Tibial nerve (tissue), 4 donors: ENCODE results near the gene PRMT3. TPM values are rescaled to one million over a fixed set of nuclear protein-coding genes. Genes with fewer than 3 reads are reported as not detected.

Experiments used
- DNase-seq, 2 donors: peaks; one replicate each; pipeline ENCODE4 v3.0.0-alpha.2; 2019; ENCODE audit warnings: low spot score in 2 of 2
- H3K27ac ChIP-seq, 4 donors: fragments of 200-600 bp; sonication (generic) in 3 of 4; one replicate each; pipeline ENCODE4 v1.5.1; 2017 to 2019; ENCODE audit warnings: mild to moderate bottlenecking in 1 of 4
- H3K27me3 ChIP-seq, 2 donors: fragments of 200-600 bp; sonication (generic) in 1 of 2; one replicate each; pipeline versions ENCODE4 v1.5.1 to v1.6.0; 2017 to 2019
- H3K36me3 ChIP-seq, 3 donors: fragments of 200-600 bp; sonication (generic); one replicate each; pipeline ENCODE4 v1.5.1; 2018 to 2019
- H3K4me1 ChIP-seq, 4 donors: fragments of 200-600 bp; sonication (generic) in 3 of 4; one replicate each; pipeline ENCODE4 v1.5.1; 2017 to 2019
- H3K4me3 ChIP-seq, 4 donors: fragments of 200-600 bp; sonication (generic) in 3 of 4; one replicate each; pipeline ENCODE4 v1.5.1; 2017 to 2019; ENCODE audit warnings: mild to moderate bottlenecking in 1 of 4, moderate library complexity in 1 of 4
- H3K9me3 ChIP-seq, 4 donors: fragments of 200-600 bp; sonication (generic) in 3 of 4; one replicate each; pipeline ENCODE4 v1.5.1; 2017 to 2019
- CTCF ChIP-seq, 5 experiments: fragments of 200-600 bp in 3 of 5; fragments of 450-650 bp in 2 of 5; sonication (generic) in 3 of 5; IDR thresholded peaks; one replicate each; pipeline ENCODE4 v1.5.1; 2016 to 2019; ENCODE audit warnings: antibody characterized with exemption in 5 of 5, mild to moderate bottlenecking in 3 of 5, moderate library complexity in 2 of 5
- EP300 ChIP-seq, 2 donors: sonication (generic); formaldehyde crosslinking; IDR thresholded peaks; one replicate each; pipeline ENCODE4 v1.6.1; 2017; ENCODE audit warnings: antibody characterized with exemption in 2 of 2, mild to moderate bottlenecking in 1 of 2
- POLR2A ChIP-seq, 2 donors: fragments of 450-650 bp; IDR thresholded peaks; one replicate each; pipeline ENCODE4 v1.6.1; 2017; ENCODE audit warnings: antibody characterized with exemption in 2 of 2, mild to moderate bottlenecking in 2 of 2, moderate library complexity in 2 of 2
- WGBS, 2 donors: methylation state at CpG; one replicate each; pipeline ENCODE4 v1.1.5; 2018; 5-methylcytosine and 5-hydroxymethylcytosine counted together
- total RNA-seq, 4 donors: library from RNA; depleted of rRNA; stranded (reverse); fragments of >200 nt; gene quantifications; one replicate each; pipeline ENCODE4 v1.1.0, GENCODE V29; 2016

PRMT3 gene
- total RNA-seq, 4 donors from 2014 or later: 17.8 to 29.4 (median 22.1) TPM

- H3K4me3 ChIP-seq: no peak overlapping the region
- no peak for TF ChIP-seq POLR2A (IDR thresholded peaks at IDR 0.05)
- no peak for TF ChIP-seq CTCF (IDR thresholded peaks at IDR 0.05)
- TF ChIP-seq EP300 (IDR thresholded peaks at IDR 0.05): no peak
- no peak overlapping the region for H3K27ac ChIP-seq
- H3K4me1 ChIP-seq: no peaks in the 10 kb centered on the region
- no peaks in the 10 kb centered on the region for H3K9me3 ChIP-seq
- DNase-seq: no peak
- no peaks in the 10 kb centered on the region for H3K27me3 ChIP-seq
- no peaks in the 10 kb centered on the region for H3K36me3 ChIP-seq
- 96 to 97% methylated on average over 1 of the region's 1 CpG for WGBS, 2 donors
These were observed 57.0 kb downstream of the PRMT3 start for GRCh38 chr11:20444535-20444934.

- no peak overlapping the region for H3K27ac ChIP-seq
- no peaks in the 10 kb centered on the region for H3K4me1 ChIP-seq
- 94 to 97% methylated on average over 4 of the region's 4 CpGs for WGBS, 2 donors
- DNase-seq: no peak
- H3K9me3 ChIP-seq: no peaks in the 10 kb centered on the region
- H3K27me3 ChIP-seq: no peaks in the 10 kb centered on the region
- H3K36me3 ChIP-seq: peaks cover 0 to 12% (median 0%) of the 10 kb centered on the region in 3 donors
- no peak overlapping the region for H3K4me3 ChIP-seq
- no peak for TF ChIP-seq POLR2A (IDR thresholded peaks at IDR 0.05)
- TF ChIP-seq CTCF (IDR thresholded peaks at IDR 0.05): no peak
- TF ChIP-seq EP300 (IDR thresholded peaks at IDR 0.05): no peak
These were observed 61.3 kb downstream of the PRMT3 start for GRCh38 chr11:20448834-20449233.

GRCh38 chr11:20450829-20451228, 63.3 kb downstream of the PRMT3 start:
- Histone ChIP-seq H3K9me3 (no peaks in the 10 kb centered on the region), H3K4me1 (no peaks in the 10 kb centered on the region), H3K36me3 (peaks cover 0 to 12% (median 0%) of the 10 kb centered on the region in 3 donors), H3K27me3 (no peaks in the 10 kb centered on the region), H3K27ac (no peak overlapping the region), H3K4me3 (no peak overlapping the region)
- no peak for DNase-seq
- 84 to 88% methylated on average over 2 of the region's 2 CpGs for WGBS, 2 donors
- no peak for TF ChIP-seq POLR2A (IDR thresholded peaks at IDR 0.05)
- no peak for TF ChIP-seq CTCF (IDR thresholded peaks at IDR 0.05)
- TF ChIP-seq EP300 (IDR thresholded peaks at IDR 0.05): no peak

GRCh38 chr11:20451568-20451967, 64.1 kb downstream of the PRMT3 start:
- no peaks in the 10 kb centered on the region for H3K9me3 ChIP-seq
- H3K4me1 ChIP-seq: no peaks in the 10 kb centered on the region
- peaks cover 0 to 12% (median 0%) of the 10 kb centered on the region in 3 donors for H3K36me3 ChIP-seq
- no peak for TF ChIP-seq EP300 (IDR thresholded peaks at IDR 0.05)
- no peak for TF ChIP-seq POLR2A (IDR thresholded peaks at IDR 0.05)
- no peak for TF ChIP-seq CTCF (IDR thresholded peaks at IDR 0.05)
- no peak overlapping the region for H3K27ac ChIP-seq
- DNase-seq: no peak
- no peaks in the 10 kb centered on the region for H3K27me3 ChIP-seq
- no peak overlapping the region for H3K4me3 ChIP-seq
- WGBS, 2 donors: 66 to 70% methylated on average over 2 of the region's 2 CpGs

- Histone ChIP-seq H3K9me3 (no peaks in the 10 kb centered on the region), H3K36me3 (peaks cover 0 to 22% (median 0%) of the 10 kb centered on the region in 3 donors), H3K27ac (no peak overlapping the region), H3K4me3 (no peak overlapping the region), H3K4me1 (no peaks in the 10 kb centered on the region), H3K27me3 (no peaks in the 10 kb centered on the region)
- TF ChIP-seq POLR2A (IDR thresholded peaks at IDR 0.05) (no peak), CTCF (IDR thresholded peaks at IDR 0.05) (no peak), EP300 (IDR thresholded peaks at IDR 0.05) (no peak)
- 82 to 83% methylated on average over 2 of the region's 2 CpGs for WGBS, 2 donors
- no peak for DNase-seq
These were observed 65.1 kb downstream of the PRMT3 start for GRCh38 chr11:20452585-20452984.
